PC-9 (cell line): ENCODE measurements around the gene ZNF397. TPM values are rescaled to one million over a fixed set of nuclear protein-coding genes. Genes with fewer than 3 reads are reported as not detected.

Source experiments
- BruUV-seq: library from RNA; stranded (reverse); fragments of 400-500 nt; replicated peaks from 2 replicates; lab custom pipeline; 2021; lab: Mats Ljungman, UMichigan
- CTCF ChIA-PET: fragments of 300-600 bp; sonication (Branson Sonifier 250); formaldehyde crosslinking; loops from one replicate; lab custom pipeline; 2022; ENCODE audit warnings: antibody characterized with exemption; lab: Charles Lee
- POLR2A ChIA-PET: fragments of 300-600 bp; sonication (Branson Sonifier 250); formaldehyde crosslinking; loops from one replicate; lab custom pipeline; 2022; ENCODE audit warnings: antibody characterized with exemption; ENCODE audit not compliant: unreplicated experiment; lab: Charles Lee
- DNase-seq, 2 experiments: peaks; one replicate each; pipeline versions ENCODE4 v3.0.0 to v3.0.0-alpha.2; 2015 to 2022; ENCODE audit warnings: mixed read lengths in 1 of 2
- H2AFZ ChIP-seq: fragments of 200-600 bp; sonication (generic); 2 replicates; pipeline ENCODE4 v1.8.1; 2017; ENCODE audit warnings: antibody characterized with exemption
- H3F3A ChIP-seq: fragments of 200-600 bp; sonication (generic); 2 replicates; pipeline ENCODE4 v1.8.1; 2017; ENCODE audit warnings: antibody characterized with exemption, mild to moderate bottlenecking, low read depth; ENCODE audit not compliant: insufficient read depth
- H3K27ac ChIP-seq: fragments of 200-600 bp; sonication (generic); 2 replicates; pipeline ENCODE4 v1.6.1; 2016; ENCODE audit warnings: mixed run types
- H3K27me3 ChIP-seq: fragments of 200-600 bp; sonication (generic); 2 replicates; pipeline ENCODE4 v1.6.1; 2016; ENCODE audit warnings: low read depth, mixed run types; ENCODE audit not compliant: insufficient read depth
- H3K36me3 ChIP-seq: fragments of 200-600 bp; sonication (generic); 2 replicates; pipeline ENCODE4 v1.6.1; 2016; ENCODE audit warnings: low read depth, mixed run types
- H3K4me1 ChIP-seq: fragments of 200-600 bp; sonication (generic); replicated peaks from 2 replicates; pipeline ENCODE4 v1.6.1; 2016; ENCODE audit warnings: mixed run types; ENCODE audit not compliant: insufficient read depth
- H3K4me2 ChIP-seq: fragments of 200-600 bp; sonication (generic); 2 replicates; pipeline ENCODE4 v1.6.1; 2017; ENCODE audit warnings: mixed run types
- H3K4me3 ChIP-seq: fragments of 200-600 bp; sonication (generic); 2 replicates; pipeline ENCODE4 v1.6.1; 2016; ENCODE audit warnings: mixed run types
- H3K79me2 ChIP-seq: fragments of 200-600 bp; sonication (generic); 2 replicates; pipeline ENCODE4 v1.6.1; 2017; ENCODE audit warnings: low read depth, mixed run types
- H3K9me2 ChIP-seq: fragments of 200-600 bp; sonication (generic); 2 replicates; pipeline ENCODE4 v1.8.1; 2017; ENCODE audit warnings: mild to moderate bottlenecking; ENCODE audit not compliant: insufficient read depth
- H3K9me3 ChIP-seq: fragments of 200-600 bp; sonication (generic); 2 replicates; pipeline ENCODE4 v1.8.1; 2016; ENCODE audit warnings: low read depth; ENCODE audit not compliant: insufficient read depth
- H4K20me1 ChIP-seq: fragments of 200-600 bp; sonication (generic); 2 replicates; pipeline ENCODE4 v1.8.1; 2017; ENCODE audit not compliant: insufficient read depth
- EZH2 ChIP-seq: fragments of 200-600 bp; sonication (generic); IDR thresholded peaks from 2 replicates; pipeline ENCODE4 v1.8.0; 2017; ENCODE audit warnings: antibody characterized with exemption, low read depth
- intact Hi-C: fragments of 100-400 bp; cut with micrococcal nuclease; formaldehyde crosslinking; loops from one replicate; pipeline ENCODE4 v1.10.0; 2022; ENCODE audit not compliant: unreplicated experiment
- total RNA-seq: library from RNA; stranded (reverse); gene quantifications from 2 replicates; pipeline ENCODE4 v1.2.3, GENCODE V29; 2021
- TF ChIP-seq, protein P1 (sequence below): fragments of 200-600 bp; sonication (generic); conservative IDR thresholded peaks from 2 replicates; pipeline ENCODE4 v1.6.1; 2017; ENCODE audit warnings: mixed run types, antibody characterized with exemption, mild to moderate bottlenecking, moderate library complexity

Gene ZNF397
- total RNA-seq, 1 experiment from 2014 or later, result 9.3 TPM

GRCh38 chr18:35278085-35278484 is 37.3 kb downstream of the ZNF397 start:
- TF ChIP-seq EZH2, result no peak
- TF ChIP-seq, protein P1, sequence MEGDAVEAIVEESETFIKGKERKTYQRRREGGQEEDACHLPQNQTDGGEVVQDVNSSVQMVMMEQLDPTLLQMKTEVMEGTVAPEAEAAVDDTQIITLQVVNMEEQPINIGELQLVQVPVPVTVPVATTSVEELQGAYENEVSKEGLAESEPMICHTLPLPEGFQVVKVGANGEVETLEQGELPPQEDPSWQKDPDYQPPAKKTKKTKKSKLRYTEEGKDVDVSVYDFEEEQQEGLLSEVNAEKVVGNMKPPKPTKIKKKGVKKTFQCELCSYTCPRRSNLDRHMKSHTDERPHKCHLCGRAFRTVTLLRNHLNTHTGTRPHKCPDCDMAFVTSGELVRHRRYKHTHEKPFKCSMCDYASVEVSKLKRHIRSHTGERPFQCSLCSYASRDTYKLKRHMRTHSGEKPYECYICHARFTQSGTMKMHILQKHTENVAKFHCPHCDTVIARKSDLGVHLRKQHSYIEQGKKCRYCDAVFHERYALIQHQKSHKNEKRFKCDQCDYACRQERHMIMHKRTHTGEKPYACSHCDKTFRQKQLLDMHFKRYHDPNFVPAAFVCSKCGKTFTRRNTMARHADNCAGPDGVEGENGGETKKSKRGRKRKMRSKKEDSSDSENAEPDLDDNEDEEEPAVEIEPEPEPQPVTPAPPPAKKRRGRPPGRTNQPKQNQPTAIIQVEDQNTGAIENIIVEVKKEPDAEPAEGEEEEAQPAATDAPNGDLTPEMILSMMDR, result no peak
- intact Hi-C loops, result no loop called here
- peaks cover 10% of the 10 kb centered on the region; the same call in 1 of the 2 replicates for H3F3A ChIP-seq
- H3K4me3 ChIP-seq, result no peak overlapping the region
- H3K4me2 ChIP-seq, result no peak overlapping the region
- H3K27ac ChIP-seq, result no peak overlapping the region
- H3K4me1 ChIP-seq, result no peaks in the 10 kb centered on the region
- H4K20me1 ChIP-seq, result no peaks in the 10 kb centered on the region
- ChIA-PET CTCF (no interaction called here), POLR2A (no interaction called here)
- H3K36me3 ChIP-seq, result no peaks in the 10 kb centered on the region
- no peak overlapping the region for H2AFZ ChIP-seq
- no TSS peak for BruUV-seq
- H3K79me2 ChIP-seq, result no peaks in the 10 kb centered on the region
- no peaks in the 10 kb centered on the region for H3K27me3 ChIP-seq
- no peaks in the 10 kb centered on the region for H3K9me2 ChIP-seq
- no peaks in the 10 kb centered on the region; the same call in 1 of the 2 replicates for H3K9me3 ChIP-seq
- no peak for DNase-seq

GRCh38 chr18:35278969-35279368 is 38.1 kb downstream of the ZNF397 start:
- H3K4me1 ChIP-seq, result no peaks in the 10 kb centered on the region
- DNase-seq, result no peak
- H3K36me3 ChIP-seq, result no peaks in the 10 kb centered on the region
- CTCF ChIA-PET, result no interaction called here
- no peak overlapping the region for H3K4me2 ChIP-seq
- H3K27ac ChIP-seq, result no peak overlapping the region
- no TSS peak for BruUV-seq
- H3K4me3 ChIP-seq, result no peak overlapping the region
- no peak overlapping the region for H2AFZ ChIP-seq
- H3F3A ChIP-seq, result peaks cover 10% of the 10 kb centered on the region; the same call in 1 of the 2 replicates
- H3K9me2 ChIP-seq, result no peaks in the 10 kb centered on the region
- H3K27me3 ChIP-seq, result no peaks in the 10 kb centered on the region
- no peak for TF ChIP-seq EZH2
- TF ChIP-seq, protein P1, result no peak
- POLR2A ChIA-PET, result no interaction called here
- intact Hi-C loops, result no loop called here
- H3K79me2 ChIP-seq, result no peaks in the 10 kb centered on the region
- H4K20me1 ChIP-seq, result no peaks in the 10 kb centered on the region
- no peaks in the 10 kb centered on the region; the same call in 1 of the 2 replicates for H3K9me3 ChIP-seq

GRCh38 chr18:35282353-35282752 is 41.5 kb downstream of the ZNF397 start:
- Histone ChIP-seq H3K27ac (no peak overlapping the region), H3K4me1 (no peaks in the 10 kb centered on the region), H4K20me1 (no peaks in the 10 kb centered on the region), H3K4me3 (no peak overlapping the region), H3K4me2 (no peak overlapping the region), H3F3A (peaks cover 10% of the 10 kb centered on the region; the same call in 1 of the 2 replicates), H3K9me2 (no peaks in the 10 kb centered on the region), H2AFZ (no peak overlapping the region), H3K27me3 (no peaks in the 10 kb centered on the region), H3K36me3 (no peaks in the 10 kb centered on the region), H3K79me2 (no peaks in the 10 kb centered on the region), H3K9me3 (no peaks in the 10 kb centered on the region; the same call in 1 of the 2 replicates)
- DNase-seq, result peak in 1 of 2 experiments; percentile 58
- no peak for TF ChIP-seq EZH2
- TF ChIP-seq, protein P1, result no peak
- intact Hi-C loops, result no loop called here
- ChIA-PET CTCF (interaction anchor here (0.5 kb wide), 1 partner anchor 339 kb away, joined by 5 read pairs; no protein-coding TSS in a partner anchor), POLR2A (no interaction called here)
- no TSS peak for BruUV-seq
